WI38 (cell line): ENCODE measurements around the gene TEAD1.

Experiments
- H3K4me3 ChIP-seq: 2 replicates; pipeline ENCODE4 v1.5.1; 2011; ENCODE audit warnings: low read depth, mild to moderate bottlenecking, control low read depth, low read length
- CTCF ChIP-seq: IDR thresholded peaks from 2 replicates; pipeline ENCODE4 v1.5.1; 2012; ENCODE audit warnings: low read depth, mild to moderate bottlenecking, control low read depth, low read length

The TEAD1 gene

DNA sequence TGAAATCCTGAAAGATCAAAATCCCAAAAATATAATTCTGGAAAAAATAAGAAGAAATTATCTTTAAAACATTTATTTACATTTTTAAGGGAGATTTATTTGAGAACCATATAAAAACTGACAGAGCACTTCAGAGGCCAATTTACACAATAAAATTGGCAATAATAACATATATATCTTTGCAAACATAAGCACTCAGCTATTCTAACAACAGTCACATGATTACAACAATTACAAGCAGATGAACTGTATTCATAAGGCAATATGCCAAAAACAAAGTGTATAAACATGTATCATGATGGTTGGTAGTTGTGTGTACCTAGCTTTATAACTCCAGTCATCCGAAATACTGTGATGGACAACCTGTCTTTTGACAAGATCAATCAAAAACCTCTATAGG is 317.2 kb downstream of the TEAD1 start:
- TF ChIP-seq CTCF = no peak
- H3K4me3 ChIP-seq = no peak overlapping the region

DNA sequence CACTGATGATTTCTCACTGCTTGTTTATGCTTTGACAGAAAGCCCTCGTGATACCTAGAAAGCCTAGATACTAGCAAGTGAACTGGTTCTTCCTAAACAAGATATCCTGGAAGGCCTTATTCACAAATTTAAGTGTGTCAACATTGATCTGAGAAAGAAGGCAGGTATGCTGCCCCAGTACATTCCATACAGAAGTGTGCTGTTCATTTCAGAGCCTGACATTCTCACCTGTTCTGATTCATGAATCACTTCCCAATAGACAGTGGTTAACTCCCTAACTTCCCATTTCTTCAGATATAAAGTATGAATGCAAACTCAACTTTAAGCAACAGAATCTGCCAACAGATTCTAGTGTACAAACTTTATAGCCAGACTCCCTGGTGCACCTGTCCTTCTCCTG is 319.4 kb downstream of the TEAD1 start:
- TF ChIP-seq CTCF = no peak
- no peak overlapping the region for H3K4me3 ChIP-seq
